Stimulated activated CD8-positive, alpha-beta memory T cell treated with anti-CD3 and anti-CD28 coated beads, Interleukin-12 subunit alpha, Interleukin-12 subunit beta, amount 100 ng/mL, for 24 hours (primary cell): Measurements from ENCODE around the gene PTGES2.

Experiments
- DNase-seq: peaks from one replicate; pipeline ENCODE4 v3.0.0-alpha.2; 2020; ENCODE audit errors: extremely low read depth

Gene PTGES2

GRCh38 chr9:128127568-128127989, at the start of gene PTGES2:
PTGES2 (minus strand) TSS chr9:128127729; CDS start chr9:128127717, 12 bp downstream.
- DNase-seq: peak; percentile 51

- no peak for DNase-seq
Measured at GRCh38 chr9:128175726-128176125, 48.2 kb upstream of the PTGES2 start.

GRCh38 chr9:128175102-128175563, 47.6 kb upstream of the PTGES2 start:
- DNase-seq: no peak

GRCh38 chr9:128174062-128174461, 46.5 kb upstream of the PTGES2 start:
- no peak for DNase-seq

GRCh38 chr9:128169925-128170324, 42.4 kb upstream of the PTGES2 start:
- no peak for DNase-seq

- DNase-seq: no peak
Measured at GRCh38 chr9:128169492-128169891, 42.0 kb upstream of the PTGES2 start.

GRCh38 chr9:128168731-128169308, 41.3 kb upstream of the PTGES2 start:
- no peak for DNase-seq

- no peak for DNase-seq
Measured at GRCh38 chr9:128167209-128167608, 39.7 kb upstream of the PTGES2 start.

- no peak for DNase-seq
Measured at GRCh38 chr9:128166169-128166568, 38.6 kb upstream of the PTGES2 start.

GRCh38 chr9:128164307-128164885, 36.9 kb upstream of the PTGES2 start:
- no peak for DNase-seq

GRCh38 chr9:128163523-128164306, 36.2 kb upstream of the PTGES2 start:
- no peak for DNase-seq

GRCh38 chr9:128163027-128163515, 35.5 kb upstream of the PTGES2 start:
- DNase-seq: no peak

GRCh38 chr9:128162215-128163026, 34.9 kb upstream of the PTGES2 start:
- DNase-seq: no peak

- no peak for DNase-seq
Measured at GRCh38 chr9:128161215-128161902, 33.8 kb upstream of the PTGES2 start.

- no peak for DNase-seq
Measured at GRCh38 chr9:128160603-128160987, 33.1 kb upstream of the PTGES2 start.

GRCh38 chr9:128159784-128160602, 32.5 kb upstream of the PTGES2 start, which contains the start of gene BBLN:
BBLN (plus strand) TSS chr9:128160265; CDS start chr9:128160408, 143 bp downstream.
- DNase-seq: peak; percentile 89

GRCh38 chr9:128159522-128159783, 31.9 kb upstream of the PTGES2 start:
- DNase-seq: no peak

GRCh38 chr9:128155736-128156500, 28.4 kb upstream of the PTGES2 start:
- DNase-seq: no peak

- no peak for DNase-seq
Measured at GRCh38 chr9:128153947-128154695, 26.6 kb upstream of the PTGES2 start.
